GM10847 (cell line): ENCODE measurements around the gene KCNQ2.

Source experiments
- POLR2A ChIP-seq: IDR thresholded peaks from 2 replicates; pipeline ENCODE4 v1.6.1; 2011; ENCODE audit not compliant: insufficient read length; ENCODE audit errors: extremely low read depth

KCNQ2 gene

GRCh38 chr20:63484651-63485403 lies 12.4 kb upstream of the KCNQ2 start:
- TF ChIP-seq POLR2A = no peak

- no peak for TF ChIP-seq POLR2A
These were observed 11.8 kb upstream of the KCNQ2 start for GRCh38 chr20:63484236-63484635.

GRCh38 chr20:63483834-63484233 lies 11.4 kb upstream of the KCNQ2 start:
- no peak for TF ChIP-seq POLR2A

GRCh38 chr20:63482021-63482587 lies 9.6 kb upstream of the KCNQ2 start:
- no peak for TF ChIP-seq POLR2A

GRCh38 chr20:63481503-63481902 lies 9.0 kb upstream of the KCNQ2 start:
- TF ChIP-seq POLR2A = no peak

GRCh38 chr20:63478346-63479302 lies 6.2 kb upstream of the KCNQ2 start:
- no peak for TF ChIP-seq POLR2A

- no peak for TF ChIP-seq POLR2A
These were observed 5.5 kb upstream of the KCNQ2 start for GRCh38 chr20:63477944-63478343.

- TF ChIP-seq POLR2A = no peak
These were observed 4.7 kb upstream of the KCNQ2 start for GRCh38 chr20:63477061-63477616.

GRCh38 chr20:63475209-63475608 lies 2.8 kb upstream of the KCNQ2 start:
- no peak for TF ChIP-seq POLR2A

- no peak for TF ChIP-seq POLR2A
These were observed 1.3 kb upstream of the KCNQ2 start for GRCh38 chr20:63473555-63474449.

- no peak for TF ChIP-seq POLR2A
These were observed 471 bp upstream of the KCNQ2 start for GRCh38 chr20:63472862-63473390.

GRCh38 chr20:63471717-63471980 lies 806 bp downstream of the KCNQ2 start:
- TF ChIP-seq POLR2A = no peak

- TF ChIP-seq POLR2A = no peak
These were observed 1.3 kb downstream of the KCNQ2 start for GRCh38 chr20:63471002-63471716.

GRCh38 chr20:63470410-63470809 lies 2.0 kb downstream of the KCNQ2 start:
- no peak for TF ChIP-seq POLR2A
